Activated T-cell treated with anti-CD3 and anti-CD28 coated beads, Interleukin-2, amount 50 U/mL, for 72 hours (primary cell): ENCODE data around the gene MAML3. TPM values are rescaled to one million over a fixed set of nuclear protein-coding genes. Genes with fewer than 3 reads are reported as not detected.

Source experiments
- ATAC-seq, 2 donors: fragments of 150-1000 bp; cut with Tn5 transposase; replicated peaks in 1 of 2; 2 replicates each; pipeline ENCODE4 v1.10.0; 2021; ENCODE audit warnings: moderate library complexity in 2 of 2, mild to moderate bottlenecking in 1 of 2
- DNase-seq, 2 donors: peaks; one replicate each; pipeline ENCODE4 v3.0.0; 2021 to 2022; ENCODE audit warnings: mixed read lengths in 1 of 2
- H3K27ac Mint-ChIP-seq: one replicate; pipeline ENCODE4 v1.8.0; 2022; ENCODE audit warnings: mild to moderate bottlenecking, moderate library complexity, mixed read lengths
- H3K27me3 Mint-ChIP-seq: one replicate; pipeline ENCODE4 v1.8.0; 2022; ENCODE audit warnings: low read depth, mixed read lengths
- H3K36me3 Mint-ChIP-seq, 2 donors: one replicate each; pipeline ENCODE4 v1.8.0; 2022; ENCODE audit warnings: mixed read lengths in 2 of 2, mild to moderate bottlenecking in 1 of 2; ENCODE audit not compliant: insufficient read depth in 2 of 2
- H3K4me1 Mint-ChIP-seq: one replicate; pipeline ENCODE4 v1.8.0; 2022; ENCODE audit warnings: low read depth, mixed read lengths
- H3K4me3 Mint-ChIP-seq, 2 donors: one replicate each; pipeline ENCODE4 v1.8.0; 2022; ENCODE audit warnings: mild to moderate bottlenecking in 2 of 2, mixed read lengths in 2 of 2, moderate library complexity in 2 of 2
- H3K9me3 Mint-ChIP-seq, 2 donors: one replicate each; pipeline ENCODE4 v1.8.0; 2022; ENCODE audit warnings: mixed read lengths in 2 of 2
- total RNA-seq, 2 donors: library from RNA; stranded (reverse); gene quantifications; one replicate each; pipeline ENCODE4 v1.2.3, GENCODE V29; 2022

The MAML3 gene
- total RNA-seq, 2 donors from 2014 or later, result 5.3 to 5.5 TPM

DNA sequence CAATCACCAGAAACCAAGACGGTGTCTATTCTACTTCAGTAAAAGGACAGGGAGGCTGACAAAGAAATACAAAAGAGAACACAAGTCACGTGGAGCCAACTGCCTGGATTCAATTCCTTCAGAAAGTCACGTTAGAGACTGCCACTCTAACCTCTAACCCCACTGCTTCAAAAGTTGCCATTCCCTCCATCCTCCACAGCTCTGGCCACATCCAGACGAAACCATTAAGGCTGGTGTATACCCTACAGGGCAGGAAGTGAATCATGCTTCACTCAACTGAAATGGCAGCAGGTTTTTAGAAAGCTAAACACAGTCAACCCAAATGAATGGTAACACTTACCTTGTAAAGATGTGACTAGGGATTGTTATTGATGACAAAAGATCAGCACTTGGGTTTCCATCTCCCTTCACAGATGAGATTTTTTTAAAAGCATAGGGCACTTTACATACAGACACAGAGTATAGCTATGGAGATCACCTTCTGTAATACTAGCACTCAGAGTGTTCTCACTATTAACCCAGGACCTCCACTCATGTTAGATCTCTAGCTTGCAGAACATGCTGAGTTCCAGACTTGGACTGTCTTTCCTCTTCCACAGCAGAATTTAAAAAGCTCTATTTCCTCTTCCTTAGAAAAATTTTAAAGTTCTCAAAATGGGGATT, 37.4 kb downstream of the MAML3 start:
- DNase-seq (peak; percentile 44 to 61), ATAC-seq (peak; percentile 99)
- Mint-ChIP-seq H3K27me3 (peaks cover 8% of the 10 kb centered on the region), H3K27ac (no peak overlapping the region), H3K4me3 (peak overlapping the region; percentile 7 to 46), H3K36me3 (no peaks in the 10 kb centered on the region), H3K4me1 (peaks cover 42% of the 10 kb centered on the region), H3K9me3 (no peaks in the 10 kb centered on the region)

DNA sequence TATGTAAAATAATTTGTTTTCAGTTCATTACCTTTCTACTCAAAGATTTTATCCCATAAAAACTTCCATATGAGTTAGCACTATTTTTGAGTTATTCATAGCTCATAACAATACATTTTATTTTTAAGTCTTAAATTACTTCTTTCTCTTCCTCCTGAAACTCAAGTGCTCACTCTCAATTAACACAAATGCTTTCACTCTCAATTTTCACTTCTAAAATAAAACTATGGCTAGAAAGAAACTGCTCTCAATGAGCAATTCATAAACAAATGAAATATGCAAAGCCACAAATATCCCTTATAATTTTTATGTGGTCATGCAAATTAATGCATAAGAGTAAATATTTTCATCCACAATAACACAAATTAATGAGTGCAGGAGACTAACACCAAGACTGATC, 38.8 kb downstream of the MAML3 start:
- Mint-ChIP-seq H3K4me3 (peak overlapping the region in 1 of 2 donors; percentile 30), H3K27ac (peak overlapping the region; percentile 2), H3K4me1 (peaks cover 42% of the 10 kb centered on the region), H3K9me3 (no peaks in the 10 kb centered on the region), H3K27me3 (peaks cover 12% of the 10 kb centered on the region), H3K36me3 (no peaks in the 10 kb centered on the region)
- no peak for ATAC-seq
- no peak for DNase-seq

DNA sequence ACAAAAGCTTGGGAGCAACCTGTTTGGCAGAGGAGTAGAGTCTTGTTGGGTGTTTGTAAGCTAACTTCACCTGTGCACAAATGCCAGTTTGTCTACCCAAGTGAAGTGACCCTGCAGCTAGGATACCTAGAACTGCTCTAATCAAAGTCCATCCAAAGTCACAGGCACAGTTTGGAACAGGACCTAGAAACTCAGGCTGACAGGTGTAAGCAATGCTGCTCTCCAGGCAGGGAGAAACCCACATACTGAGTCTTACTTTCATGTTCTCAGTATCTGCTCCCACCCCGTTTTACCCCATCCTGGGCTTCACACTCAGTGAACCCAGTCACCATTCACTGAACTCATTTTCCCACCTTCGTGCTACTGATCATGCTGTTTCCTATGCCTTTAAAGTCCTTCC, 40.3 kb downstream of the MAML3 start:
- H3K27ac Mint-ChIP-seq, result no peak overlapping the region
- no peaks in the 10 kb centered on the region for H3K36me3 Mint-ChIP-seq
- H3K9me3 Mint-ChIP-seq, result no peaks in the 10 kb centered on the region
- DNase-seq (no peak), ATAC-seq (no peak)
- no peak overlapping the region for H3K4me3 Mint-ChIP-seq
- peaks cover 18% of the 10 kb centered on the region for H3K27me3 Mint-ChIP-seq
- H3K4me1 Mint-ChIP-seq, result peaks cover 38% of the 10 kb centered on the region

DNA sequence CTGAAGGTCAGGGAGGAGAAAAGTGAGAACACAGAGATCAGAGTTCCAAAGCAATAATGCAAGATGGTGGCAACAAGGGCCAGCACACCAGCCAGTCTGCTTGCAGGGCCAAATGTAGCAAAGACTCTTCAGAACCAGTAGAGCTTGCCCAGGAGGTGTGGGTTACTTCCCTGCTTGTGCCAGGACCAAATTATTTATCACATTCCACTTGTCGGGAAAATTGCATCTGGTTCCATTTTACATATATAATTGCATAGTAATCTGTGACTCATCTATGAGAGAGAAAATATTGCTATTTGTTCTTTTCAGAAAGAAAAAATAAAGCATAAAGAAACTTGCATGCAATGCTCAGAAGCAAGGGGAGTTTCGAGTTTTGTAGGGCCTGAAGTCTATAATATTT, 41.4 kb downstream of the MAML3 start:
- Mint-ChIP-seq H3K9me3 (no peaks in the 10 kb centered on the region), H3K4me3 (no peak overlapping the region), H3K36me3 (no peaks in the 10 kb centered on the region), H3K27ac (no peak overlapping the region), H3K4me1 (peaks cover 48% of the 10 kb centered on the region), H3K27me3 (peaks cover 18% of the 10 kb centered on the region)
- DNase-seq, result no peak
- no peak for ATAC-seq

DNA sequence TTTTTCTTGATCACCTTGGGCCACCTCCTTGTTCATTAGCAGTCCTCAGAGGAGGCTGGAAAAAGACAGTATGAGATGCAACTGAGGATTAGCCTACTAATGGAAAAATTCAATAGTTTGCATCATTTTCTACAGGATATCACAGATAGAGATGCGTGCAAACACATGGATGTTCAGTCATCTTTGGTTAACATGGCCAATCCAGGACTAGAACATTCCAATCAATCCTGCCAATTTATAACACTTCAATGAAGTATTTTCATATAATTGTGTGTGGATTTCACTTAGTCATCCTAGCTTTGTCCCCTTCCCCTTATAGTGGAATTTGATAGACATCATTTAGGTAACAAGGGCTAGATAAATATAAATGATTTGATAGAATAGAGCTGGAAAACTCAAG, 42.7 kb downstream of the MAML3 start:
- no peak overlapping the region for H3K4me3 Mint-ChIP-seq
- peaks cover 21% of the 10 kb centered on the region for H3K27me3 Mint-ChIP-seq
- H3K4me1 Mint-ChIP-seq, result peaks cover 44% of the 10 kb centered on the region
- H3K36me3 Mint-ChIP-seq, result no peaks in the 10 kb centered on the region
- no peak overlapping the region for H3K27ac Mint-ChIP-seq
- ATAC-seq (no peak), DNase-seq (no peak)
- no peaks in the 10 kb centered on the region for H3K9me3 Mint-ChIP-seq

DNA sequence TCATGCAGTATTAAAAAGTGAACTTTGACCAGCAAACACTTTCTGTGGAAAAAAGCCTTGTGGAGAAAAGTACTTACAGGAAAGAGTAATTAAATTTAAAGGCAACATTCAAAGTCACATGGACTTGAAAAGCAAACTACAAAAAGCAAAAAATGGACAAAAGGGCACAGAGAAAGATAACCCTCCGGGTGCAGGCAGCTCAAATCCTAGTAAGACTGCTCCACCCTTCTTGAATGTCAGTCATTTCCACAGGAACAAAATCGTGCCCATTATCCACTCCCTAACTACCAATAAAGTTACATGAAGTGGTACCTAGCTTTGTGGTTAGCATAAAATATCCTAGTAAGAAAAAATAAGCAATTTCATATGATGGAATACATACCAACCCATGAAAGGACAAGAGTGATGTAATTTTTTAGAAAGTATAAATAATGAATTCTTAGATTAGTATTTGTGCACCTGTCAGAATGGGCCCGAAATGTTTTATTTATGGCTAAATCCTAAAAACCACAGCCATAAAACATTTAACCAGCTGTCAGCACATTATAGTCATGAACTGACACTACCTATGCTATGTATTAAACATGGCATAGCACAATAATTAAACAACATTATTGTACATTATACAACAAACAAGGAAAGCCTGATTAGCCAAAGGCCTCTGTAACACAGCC, 43.3 kb downstream of the MAML3 start:
- Mint-ChIP-seq H3K27ac (no peak overlapping the region), H3K4me1 (peaks cover 42% of the 10 kb centered on the region), H3K27me3 (peaks cover 24% of the 10 kb centered on the region), H3K9me3 (no peaks in the 10 kb centered on the region), H3K36me3 (no peaks in the 10 kb centered on the region), H3K4me3 (no peak overlapping the region)
- no peak for DNase-seq
- ATAC-seq, result no peak

DNA sequence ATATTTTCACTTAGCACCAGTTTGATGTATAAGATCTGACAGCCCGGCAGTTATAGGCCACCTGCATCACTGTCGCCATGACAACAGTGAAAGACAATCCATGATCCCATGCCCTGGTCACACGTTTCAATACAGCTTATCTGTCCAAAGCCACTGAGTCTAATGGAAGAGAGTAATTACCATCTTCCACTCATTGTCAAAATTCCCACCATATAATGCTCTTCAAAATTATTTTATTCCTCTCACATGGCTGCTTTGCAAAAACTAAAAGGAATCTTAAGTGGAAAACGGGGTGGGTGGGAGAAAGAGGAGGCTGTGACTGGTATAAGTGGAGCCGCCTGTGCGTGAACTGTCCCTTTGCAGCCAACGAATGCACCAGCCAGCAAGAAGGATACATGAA, 44.2 kb downstream of the MAML3 start:
- peaks cover 39% of the 10 kb centered on the region for H3K4me1 Mint-ChIP-seq
- no peak overlapping the region for H3K27ac Mint-ChIP-seq
- no peak for DNase-seq
- H3K36me3 Mint-ChIP-seq, result no peaks in the 10 kb centered on the region
- H3K9me3 Mint-ChIP-seq, result no peaks in the 10 kb centered on the region
- H3K4me3 Mint-ChIP-seq, result no peak overlapping the region
- peaks cover 24% of the 10 kb centered on the region for H3K27me3 Mint-ChIP-seq
- no peak for ATAC-seq

DNA sequence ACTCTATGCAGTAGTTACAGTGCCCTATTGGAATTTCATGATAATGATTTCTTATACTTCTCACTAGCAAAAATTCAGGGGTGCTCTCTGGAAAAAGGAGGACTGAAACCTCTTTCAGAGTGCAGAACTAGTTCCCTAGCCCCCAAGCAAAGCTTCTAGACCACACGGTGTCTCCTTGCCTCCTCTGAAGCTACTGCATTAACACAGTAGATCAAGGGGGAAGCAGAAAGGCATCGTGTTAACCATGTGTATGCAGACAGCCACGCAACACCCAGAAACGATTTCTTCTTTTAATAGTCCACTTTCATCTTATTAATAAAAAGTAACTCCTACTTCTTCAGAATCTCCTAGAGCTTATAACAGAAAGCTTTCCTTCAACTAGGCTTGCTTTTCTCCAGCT, 44.7 kb downstream of the MAML3 start:
- peaks cover 39% of the 10 kb centered on the region for H3K4me1 Mint-ChIP-seq
- no peaks in the 10 kb centered on the region for H3K36me3 Mint-ChIP-seq
- H3K9me3 Mint-ChIP-seq, result no peaks in the 10 kb centered on the region
- ATAC-seq (no peak), DNase-seq (no peak)
- H3K27ac Mint-ChIP-seq, result no peak overlapping the region
- no peak overlapping the region for H3K4me3 Mint-ChIP-seq
- H3K27me3 Mint-ChIP-seq, result peaks cover 24% of the 10 kb centered on the region

DNA sequence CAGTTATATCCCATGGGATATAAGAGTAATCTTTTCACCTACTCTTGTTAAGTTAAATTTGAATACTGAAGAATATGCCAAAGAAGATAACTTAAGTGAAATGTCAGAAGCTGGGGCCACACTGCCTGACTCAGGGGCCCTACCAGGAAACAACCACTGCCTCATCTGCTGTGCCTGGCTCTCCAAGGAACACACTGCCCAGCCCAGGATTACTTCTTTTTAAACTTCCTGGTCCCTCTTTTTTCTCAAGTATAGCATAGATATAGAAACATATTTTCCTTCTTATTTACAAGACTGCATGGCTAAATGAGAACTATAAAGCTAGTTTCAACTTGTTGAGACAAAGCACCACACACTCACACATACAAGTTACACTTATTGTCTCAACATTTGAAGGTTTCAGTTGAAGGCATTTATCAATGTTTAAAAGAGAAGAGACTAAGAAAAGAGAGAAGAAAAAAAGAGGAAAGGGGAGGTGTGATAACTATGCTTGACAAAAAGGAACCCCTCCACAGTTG, 45.2 kb downstream of the MAML3 start:
- Mint-ChIP-seq H3K9me3 (no peaks in the 10 kb centered on the region), H3K4me3 (peak overlapping the region in 1 of 2 donors; percentile 4), H3K36me3 (no peaks in the 10 kb centered on the region), H3K4me1 (peaks cover 38% of the 10 kb centered on the region), H3K27me3 (peaks cover 19% of the 10 kb centered on the region), H3K27ac (no peak overlapping the region)
- no peak for ATAC-seq
- no peak for DNase-seq

DNA sequence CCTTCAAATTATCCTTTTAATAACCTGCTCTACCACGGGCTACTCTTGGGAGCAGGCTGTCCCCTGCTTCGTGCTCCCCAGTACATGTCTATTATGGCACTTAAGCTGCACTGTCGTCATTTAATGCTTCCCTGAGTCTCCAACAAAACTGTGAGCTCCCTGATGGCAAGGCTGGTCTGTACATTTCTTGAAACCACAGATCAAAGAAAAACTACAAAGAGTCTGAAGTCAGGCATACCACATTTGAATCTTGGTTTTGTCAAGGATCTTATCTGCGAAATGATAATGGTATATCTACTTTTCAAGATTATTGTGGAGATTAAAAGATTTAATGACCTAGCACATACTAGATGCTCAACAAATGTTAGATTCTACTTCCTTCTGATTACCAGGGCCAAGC, 45.7 kb downstream of the MAML3 start:
- H3K9me3 Mint-ChIP-seq, result no peaks in the 10 kb centered on the region
- peaks cover 16% of the 10 kb centered on the region for H3K27me3 Mint-ChIP-seq
- H3K36me3 Mint-ChIP-seq, result no peaks in the 10 kb centered on the region
- ATAC-seq (no peak), DNase-seq (no peak)
- no peak overlapping the region for H3K27ac Mint-ChIP-seq
- H3K4me1 Mint-ChIP-seq, result peaks cover 39% of the 10 kb centered on the region
- no peak overlapping the region for H3K4me3 Mint-ChIP-seq

DNA sequence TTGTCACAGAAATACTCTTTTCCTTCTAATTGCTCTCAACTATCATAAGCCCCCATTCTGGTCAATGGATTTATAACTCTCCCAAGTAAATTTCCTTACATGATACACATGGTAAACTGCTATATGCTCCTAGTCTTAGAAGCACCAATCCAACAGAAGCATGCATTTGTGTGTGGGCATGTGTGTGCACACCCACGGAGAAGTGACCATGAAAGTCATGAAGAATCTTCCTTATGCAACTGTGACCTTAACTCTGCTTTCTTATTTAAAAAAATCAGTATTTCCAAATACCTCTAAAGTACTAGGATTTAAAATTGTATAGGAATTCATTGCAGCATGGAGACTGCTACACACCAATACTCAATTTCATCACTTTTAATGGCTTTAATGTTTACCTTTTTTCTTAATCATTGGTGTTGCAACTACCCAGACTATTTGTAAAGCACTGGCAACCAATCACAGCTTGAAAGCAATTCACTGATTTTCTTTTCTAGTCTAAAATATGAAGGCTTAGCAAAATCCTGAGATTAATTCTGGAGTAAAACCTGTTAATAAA, 47.6 kb downstream of the MAML3 start:
- peaks cover 50% of the 10 kb centered on the region for H3K4me1 Mint-ChIP-seq
- no peak for DNase-seq
- peaks cover 4 to 5% of the 10 kb centered on the region in 2 donors for H3K36me3 Mint-ChIP-seq
- no peak overlapping the region for H3K4me3 Mint-ChIP-seq
- no peak overlapping the region for H3K27ac Mint-ChIP-seq
- no peaks in the 10 kb centered on the region for H3K9me3 Mint-ChIP-seq
- ATAC-seq, result no peak
- H3K27me3 Mint-ChIP-seq, result peaks cover 16% of the 10 kb centered on the region

DNA sequence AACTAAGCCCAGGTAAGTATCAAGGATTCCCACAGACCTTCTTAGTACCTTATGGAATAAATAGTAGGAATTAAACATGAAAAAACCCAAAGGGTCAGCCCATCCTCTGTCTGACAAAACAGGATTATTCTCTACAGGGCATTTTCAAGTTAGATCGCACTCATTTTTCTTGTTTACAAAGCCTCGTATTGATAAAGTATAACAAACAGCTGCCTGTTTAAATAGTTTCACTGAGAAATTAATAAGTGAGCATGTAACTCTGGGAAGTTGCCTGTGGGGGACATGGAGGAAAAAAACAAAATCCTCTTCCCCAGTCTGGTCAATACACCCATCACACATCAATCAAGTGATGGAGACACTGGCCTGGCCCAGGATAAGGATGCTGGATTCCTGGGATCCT, 48.5 kb downstream of the MAML3 start:
- H3K4me3 Mint-ChIP-seq, result peak overlapping the region in 1 of 2 donors; percentile 3
- no peak for DNase-seq
- H3K36me3 Mint-ChIP-seq, result peaks cover 4 to 5% of the 10 kb centered on the region in 2 donors
- H3K9me3 Mint-ChIP-seq, result no peaks in the 10 kb centered on the region
- H3K4me1 Mint-ChIP-seq, result peaks cover 54% of the 10 kb centered on the region
- no peak overlapping the region for H3K27ac Mint-ChIP-seq
- no peak for ATAC-seq
- H3K27me3 Mint-ChIP-seq, result peaks cover 15% of the 10 kb centered on the region

DNA sequence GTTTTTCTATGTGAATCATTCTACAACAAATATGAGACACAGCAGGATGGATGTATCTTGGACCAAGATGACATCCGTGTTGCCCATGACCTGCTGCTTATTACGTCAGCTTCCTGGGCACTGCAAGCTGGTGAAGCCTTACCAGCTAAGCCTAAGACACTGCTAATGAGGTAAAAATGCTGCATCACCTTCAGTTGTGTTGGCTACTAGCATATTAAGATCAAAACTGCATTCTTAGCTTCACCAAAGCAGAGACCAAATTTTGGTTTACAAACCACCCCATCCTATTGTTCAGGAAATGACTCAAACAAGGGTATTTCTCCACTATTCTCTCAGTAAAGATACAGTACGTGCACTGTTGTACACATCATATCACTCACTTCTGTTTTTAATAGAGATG, 50.3 kb downstream of the MAML3 start:
- Mint-ChIP-seq H3K9me3 (no peaks in the 10 kb centered on the region), H3K27ac (peak overlapping the region; percentile 95), H3K27me3 (peaks cover 6% of the 10 kb centered on the region), H3K4me3 (peak overlapping the region; percentile 59 to 85), H3K36me3 (peaks cover 4 to 5% of the 10 kb centered on the region in 2 donors), H3K4me1 (peaks cover 67% of the 10 kb centered on the region)
- peak; percentile 95 to 96 for ATAC-seq
- DNase-seq, result peak; percentile 70 to 81
